Measurements from ENCODE around the gene RNU6-8.
A peak's percentile ranks its signal among the peaks of the same experiment; 100 is the strongest.

Gene RNU6-8

DNA sequence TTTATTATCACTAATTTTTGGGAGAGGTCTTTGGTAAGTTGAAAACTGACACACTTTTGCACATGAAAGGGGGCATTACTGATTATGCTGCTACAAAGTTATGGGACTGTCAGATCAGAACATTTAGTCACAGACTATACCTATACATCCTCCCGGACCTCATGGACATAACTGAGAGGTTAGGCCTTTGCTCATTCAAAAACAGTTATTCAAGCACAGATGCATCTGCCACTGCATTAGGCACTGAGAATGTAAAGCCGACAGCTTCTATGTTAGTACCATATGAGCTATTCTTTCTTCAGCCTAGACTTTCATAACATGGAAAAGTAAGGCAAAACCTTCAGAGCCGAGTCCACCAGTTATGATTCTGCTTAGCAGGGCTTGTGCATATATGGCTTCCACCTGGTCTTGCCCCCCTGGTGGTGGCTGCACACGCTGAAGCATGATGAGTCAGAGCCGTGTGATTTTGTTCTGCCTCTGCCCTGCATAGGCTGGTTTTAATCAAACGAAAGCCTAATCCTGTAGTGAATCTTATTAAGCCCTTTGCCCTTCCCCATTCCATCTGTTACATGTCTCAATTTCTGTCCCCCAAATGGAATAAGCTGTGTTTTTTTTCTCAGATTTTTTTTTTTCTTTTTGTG lies 21.8 kb upstream of the RNU6-8 start (continued):
- TF ChIP-seq, protein P1, sequence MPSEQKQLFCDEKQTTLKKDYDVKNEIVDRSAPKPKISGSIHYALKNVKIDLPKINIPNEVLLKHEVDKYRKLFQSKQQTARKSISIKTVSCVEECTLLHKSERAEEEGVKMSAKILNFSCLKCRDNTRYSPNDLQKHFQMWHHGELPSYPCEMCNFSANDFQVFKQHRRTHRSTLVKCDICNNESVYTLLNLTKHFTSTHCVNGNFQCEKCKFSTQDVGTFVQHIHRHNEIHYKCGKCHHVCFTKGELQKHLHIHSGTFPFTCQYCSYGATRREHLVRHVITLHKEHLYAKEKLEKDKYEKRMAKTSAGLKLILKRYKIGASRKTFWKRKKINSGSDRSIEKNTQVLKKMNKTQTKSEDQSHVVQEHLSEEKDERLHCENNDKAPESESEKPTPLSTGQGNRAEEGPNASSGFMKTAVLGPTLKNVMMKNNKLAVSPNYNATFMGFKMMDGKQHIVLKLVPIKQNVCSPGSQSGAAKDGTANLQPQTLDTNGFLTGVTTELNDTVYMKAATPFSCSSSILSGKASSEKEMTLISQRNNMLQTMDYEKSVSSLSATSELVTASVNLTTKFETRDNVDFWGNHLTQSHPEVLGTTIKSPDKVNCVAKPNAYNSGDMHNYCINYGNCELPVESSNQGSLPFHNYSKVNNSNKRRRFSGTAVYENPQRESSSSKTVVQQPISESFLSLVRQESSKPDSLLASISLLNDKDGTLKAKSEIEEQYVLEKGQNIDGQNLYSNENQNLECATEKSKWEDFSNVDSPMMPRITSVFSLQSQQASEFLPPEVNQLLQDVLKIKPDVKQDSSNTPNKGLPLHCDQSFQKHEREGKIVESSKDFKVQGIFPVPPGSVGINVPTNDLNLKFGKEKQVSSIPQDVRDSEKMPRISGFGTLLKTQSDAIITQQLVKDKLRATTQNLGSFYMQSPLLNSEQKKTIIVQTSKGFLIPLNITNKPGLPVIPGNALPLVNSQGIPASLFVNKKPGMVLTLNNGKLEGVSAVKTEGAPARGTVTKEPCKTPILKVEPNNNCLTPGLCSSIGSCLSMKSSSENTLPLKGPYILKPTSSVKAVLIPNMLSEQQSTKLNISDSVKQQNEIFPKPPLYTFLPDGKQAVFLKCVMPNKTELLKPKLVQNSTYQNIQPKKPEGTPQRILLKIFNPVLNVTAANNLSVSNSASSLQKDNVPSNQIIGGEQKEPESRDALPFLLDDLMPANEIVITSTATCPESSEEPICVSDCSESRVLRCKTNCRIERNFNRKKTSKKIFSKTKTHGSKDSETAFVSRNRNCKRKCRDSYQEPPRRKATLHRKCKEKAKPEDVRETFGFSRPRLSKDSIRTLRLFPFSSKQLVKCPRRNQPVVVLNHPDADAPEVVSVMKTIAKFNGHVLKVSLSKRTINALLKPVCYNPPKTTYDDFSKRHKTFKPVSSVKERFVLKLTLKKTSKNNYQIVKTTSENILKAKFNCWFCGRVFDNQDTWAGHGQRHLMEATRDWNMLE (tag by site-specific recombination; conservative IDR thresholded peaks at IDR 0.05; ENCODE audit: low read depth) = peak; percentile 44
- TF ChIP-seq TRIM28 (IDR thresholded peaks at IDR 0.05; ENCODE audit: borderline replicate concordance, low read length) (peak; percentile 82), GLIS1 (tag by site-specific recombination; IDR thresholded peaks at IDR 0.05) (peak; percentile 86), ZNF140 (tag by site-specific recombination; IDR thresholded peaks at IDR 0.05) (no peak), ZNF560 (tag by site-specific recombination; IDR thresholded peaks at IDR 0.05; ENCODE audit: borderline replicate concordance) (no peak), ZXDB (tag by site-specific recombination; IDR thresholded peaks at IDR 0.05) (peak; percentile 20), KLF8 (tag by site-specific recombination; IDR thresholded peaks at IDR 0.05) (0 out of 2 replicates have a peak, but pooled peaks have one; percentile 19), ZEB2 (tag by site-specific recombination; IDR thresholded peaks at IDR 0.05) (0 out of 2 replicates have a peak, but pooled peaks have one; percentile 22), ZNF426 (tag by site-specific recombination; IDR thresholded peaks at IDR 0.05) (no peak)
- TF ChIP-seq, protein P2, sequence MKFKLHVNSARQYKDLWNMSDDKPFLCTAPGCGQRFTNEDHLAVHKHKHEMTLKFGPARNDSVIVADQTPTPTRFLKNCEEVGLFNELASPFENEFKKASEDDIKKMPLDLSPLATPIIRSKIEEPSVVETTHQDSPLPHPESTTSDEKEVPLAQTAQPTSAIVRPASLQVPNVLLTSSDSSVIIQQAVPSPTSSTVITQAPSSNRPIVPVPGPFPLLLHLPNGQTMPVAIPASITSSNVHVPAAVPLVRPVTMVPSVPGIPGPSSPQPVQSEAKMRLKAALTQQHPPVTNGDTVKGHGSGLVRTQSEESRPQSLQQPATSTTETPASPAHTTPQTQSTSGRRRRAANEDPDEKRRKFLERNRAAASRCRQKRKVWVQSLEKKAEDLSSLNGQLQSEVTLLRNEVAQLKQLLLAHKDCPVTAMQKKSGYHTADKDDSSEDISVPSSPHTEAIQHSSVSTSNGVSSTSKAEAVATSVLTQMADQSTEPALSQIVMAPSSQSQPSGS (tag by site-specific recombination; IDR thresholded peaks at IDR 0.05; ENCODE audit: low read depth) = no peak

DNA sequence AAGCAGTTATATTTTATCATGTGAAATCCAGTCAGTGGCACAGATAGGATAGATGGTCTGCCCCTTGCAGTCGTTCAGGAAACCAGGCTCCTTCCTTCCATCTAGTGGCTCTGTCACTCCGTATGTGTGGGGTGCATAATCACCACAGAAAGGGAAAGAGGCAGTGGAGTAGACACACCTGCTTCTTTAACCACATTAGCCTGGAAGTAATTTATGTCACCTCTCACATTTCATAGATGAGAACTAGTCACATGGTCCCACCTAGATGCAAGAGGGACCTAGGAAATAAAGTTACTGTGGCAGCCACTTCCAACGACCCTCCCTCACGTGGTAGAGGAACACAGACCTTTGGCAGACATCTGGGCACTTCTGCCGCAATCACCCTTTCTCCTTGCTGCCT lies 14.2 kb upstream of the RNU6-8 start:
- Histone ChIP-seq H3K36me3 (ENCODE audit: control insufficient read depth in 2 of 2, insufficient read depth in 1 of 2, low read length in 2 of 2) (no peaks in the 10 kb centered on the region), H3K4me3 (ENCODE audit: low read depth, low read length) (no peak overlapping the region), H3K4me1 (ENCODE audit: control insufficient read depth, insufficient read depth, low read length) (peaks cover 10% of the 10 kb centered on the region; the same call in 1 of the 2 replicates), H3K27ac (ENCODE audit: extremely low read depth, low read depth, low read length) (no peak overlapping the region), H3K9me3 (ENCODE audit: control insufficient read depth, insufficient read depth, low read depth, low read length) (no peaks in the 10 kb centered on the region)
- CTCF ChIA-PET = no interaction called here
- POLR2A ChIA-PET = no interaction called here
- TF ChIP-seq, protein P3, sequence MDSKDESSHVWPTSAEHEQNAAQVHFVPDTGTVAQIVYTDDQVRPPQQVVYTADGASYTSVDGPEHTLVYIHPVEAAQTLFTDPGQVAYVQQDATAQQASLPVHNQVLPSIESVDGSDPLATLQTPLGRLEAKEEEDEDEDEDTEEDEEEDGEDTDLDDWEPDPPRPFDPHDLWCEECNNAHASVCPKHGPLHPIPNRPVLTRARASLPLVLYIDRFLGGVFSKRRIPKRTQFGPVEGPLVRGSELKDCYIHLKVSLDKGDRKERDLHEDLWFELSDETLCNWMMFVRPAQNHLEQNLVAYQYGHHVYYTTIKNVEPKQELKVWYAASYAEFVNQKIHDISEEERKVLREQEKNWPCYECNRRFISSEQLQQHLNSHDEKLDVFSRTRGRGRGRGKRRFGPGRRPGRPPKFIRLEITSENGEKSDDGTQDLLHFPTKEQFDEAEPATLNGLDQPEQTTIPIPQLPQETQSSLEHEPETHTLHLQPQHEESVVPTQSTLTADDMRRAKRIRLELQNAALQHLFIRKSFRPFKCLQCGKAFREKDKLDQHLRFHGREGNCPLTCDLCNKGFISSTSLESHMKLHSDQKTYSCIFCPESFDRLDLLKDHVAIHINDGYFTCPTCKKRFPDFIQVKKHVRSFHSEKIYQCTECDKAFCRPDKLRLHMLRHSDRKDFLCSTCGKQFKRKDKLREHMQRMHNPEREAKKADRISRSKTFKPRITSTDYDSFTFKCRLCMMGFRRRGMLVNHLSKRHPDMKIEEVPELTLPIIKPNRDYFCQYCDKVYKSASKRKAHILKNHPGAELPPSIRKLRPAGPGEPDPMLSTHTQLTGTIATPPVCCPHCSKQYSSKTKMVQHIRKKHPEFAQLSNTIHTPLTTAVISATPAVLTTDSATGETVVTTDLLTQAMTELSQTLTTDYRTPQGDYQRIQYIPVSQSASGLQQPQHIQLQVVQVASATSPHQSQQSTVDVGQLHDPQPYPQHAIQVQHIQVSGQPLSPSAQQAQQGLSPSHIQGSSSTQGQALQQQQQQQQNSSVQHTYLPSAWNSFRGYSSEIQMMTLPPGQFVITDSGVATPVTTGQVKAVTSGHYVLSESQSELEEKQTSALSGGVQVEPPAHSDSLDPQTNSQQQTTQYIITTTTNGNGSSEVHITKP (tag by site-specific recombination; IDR thresholded peaks at IDR 0.05) = peak; percentile 83
- TF ChIP-seq ZBTB17 (tag by site-specific recombination; IDR thresholded peaks at IDR 0.05) (peak; percentile 69), ZNF146 (tag by site-specific recombination; IDR thresholded peaks at IDR 0.05) (no peak), YY2 (tag by site-specific recombination; IDR thresholded peaks at IDR 0.05) (no peak), ZNF335 (tag by site-specific recombination; conservative IDR thresholded peaks at IDR 0.05) (peak; percentile 89), BCL11A (tag by site-specific recombination; IDR thresholded peaks at IDR 0.05; ENCODE audit: low read depth) (no peak)
- TF ChIP-seq, protein P1 (tag by site-specific recombination; conservative IDR thresholded peaks at IDR 0.05; ENCODE audit: low read depth) = 0 out of 2 replicates have a peak, but pooled peaks have one; percentile 34
- TF ChIP-seq, protein P4, sequence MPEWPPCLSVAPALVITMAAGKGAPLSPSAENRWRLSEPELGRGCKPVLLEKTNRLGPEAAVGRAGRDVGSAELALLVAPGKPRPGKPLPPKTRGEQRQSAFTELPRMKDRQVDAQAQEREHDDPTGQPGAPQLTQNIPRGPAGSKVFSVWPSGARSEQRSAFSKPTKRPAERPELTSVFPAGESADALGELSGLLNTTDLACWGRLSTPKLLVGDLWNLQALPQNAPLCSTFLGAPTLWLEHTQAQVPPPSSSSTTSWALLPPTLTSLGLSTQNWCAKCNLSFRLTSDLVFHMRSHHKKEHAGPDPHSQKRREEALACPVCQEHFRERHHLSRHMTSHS (tag by site-specific recombination; IDR thresholded peaks at IDR 0.05) = no peak
- TF ChIP-seq, protein P5, sequence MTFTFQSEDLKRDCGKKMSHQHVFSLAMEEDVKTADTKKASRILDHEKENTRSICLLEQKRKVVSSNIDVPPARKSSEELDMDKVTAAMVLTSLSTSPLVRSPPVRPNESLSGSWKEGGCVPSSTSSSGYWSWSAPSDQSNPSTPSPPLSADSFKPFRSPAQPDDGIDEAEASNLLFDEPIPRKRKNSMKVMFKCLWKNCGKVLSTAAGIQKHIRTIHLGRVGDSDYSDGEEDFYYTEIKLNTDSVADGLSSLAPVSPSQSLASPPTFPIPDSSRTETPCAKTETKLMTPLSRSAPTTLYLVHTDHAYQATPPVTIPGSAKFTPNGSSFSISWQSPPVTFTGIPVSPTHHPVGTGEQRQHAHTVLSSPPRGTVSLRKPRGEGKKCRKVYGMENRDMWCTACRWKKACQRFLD (tag by site-specific recombination; IDR thresholded peaks at IDR 0.05) = no peak

All from HEK293 (cell line).